Measurements from ENCODE around the gene RRAD. TPM values are rescaled to one million over a fixed set of nuclear protein-coding genes. Genes with fewer than 3 reads are reported as not detected.

The RRAD gene
- total RNA-seq, 1 donor, result 4.3 TPM

DNA sequence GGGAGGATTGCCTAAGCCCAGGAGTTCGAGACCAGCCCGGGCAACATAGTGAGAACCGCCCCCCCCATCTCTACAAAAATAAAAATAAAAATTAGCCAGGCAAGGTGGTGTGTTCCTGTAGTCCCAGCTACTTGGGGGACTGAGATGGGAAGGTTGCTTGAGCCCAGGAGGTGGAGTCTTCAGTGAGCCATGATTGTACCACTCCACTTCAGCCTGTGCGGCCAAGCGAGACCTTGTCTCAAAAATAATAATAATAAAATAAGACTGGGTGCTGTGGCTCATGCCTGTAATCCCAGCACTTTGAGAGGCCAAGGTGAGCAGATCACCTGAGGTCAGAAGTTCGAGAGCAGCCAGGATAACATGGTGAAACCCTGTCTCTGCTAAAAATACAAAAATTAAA, 33.5 kb downstream of the RRAD start:
- peaks cover 4% of the 10 kb centered on the region for H3K36me3 ChIP-seq (ENCODE audit: insufficient read depth, low read length)

DNA sequence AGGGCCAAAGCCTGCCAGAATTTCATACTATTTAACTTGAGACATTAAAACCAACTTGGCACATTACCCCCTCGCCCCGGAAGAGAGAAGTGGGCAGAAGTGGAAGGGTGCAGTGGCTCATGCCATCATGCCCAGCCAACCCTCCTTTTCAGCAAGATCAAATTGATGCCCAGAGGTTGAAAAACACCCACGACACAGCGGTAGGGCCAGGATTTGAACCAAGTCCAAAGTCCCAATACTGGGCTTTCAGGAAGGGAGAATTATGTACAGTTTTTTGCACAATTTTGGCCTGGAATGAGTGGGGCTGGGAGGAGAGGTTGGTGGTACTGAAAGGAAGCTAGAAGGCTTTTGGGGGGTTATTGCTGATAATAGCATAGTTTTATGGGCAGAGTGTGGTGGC, 34.0 kb downstream of the RRAD start:
- Histone ChIP-seq H3K36me3 (ENCODE audit: insufficient read depth, low read length) (peaks cover 4% of the 10 kb centered on the region), H3K4me3 (ENCODE audit: insufficient read depth, low read length) (no peak overlapping the region), H3K4me1 (ENCODE audit: insufficient read depth, low read length) (peaks cover 6% of the 10 kb centered on the region), H3K4me2 (ENCODE audit: insufficient read depth, low read length) (no peak overlapping the region), H3K9me3 (ENCODE audit: low read depth, low read length) (no peaks in the 10 kb centered on the region), H4K20me1 (ENCODE audit: insufficient read depth, low read length) (peaks cover 4% of the 10 kb centered on the region), H3K27ac (ENCODE audit: low read depth, low read length) (no peak overlapping the region), H3K27me3 (ENCODE audit: insufficient read depth, low read length) (no peaks in the 10 kb centered on the region), H3K79me2 (ENCODE audit: insufficient read depth, low read length) (no peaks in the 10 kb centered on the region), H2AFZ (ENCODE audit: low read length) (no peak overlapping the region)
- no peak for DNase-seq (ENCODE audit: insufficient read length, low spot score, missing footprints)
- TF ChIP-seq, protein P1, sequence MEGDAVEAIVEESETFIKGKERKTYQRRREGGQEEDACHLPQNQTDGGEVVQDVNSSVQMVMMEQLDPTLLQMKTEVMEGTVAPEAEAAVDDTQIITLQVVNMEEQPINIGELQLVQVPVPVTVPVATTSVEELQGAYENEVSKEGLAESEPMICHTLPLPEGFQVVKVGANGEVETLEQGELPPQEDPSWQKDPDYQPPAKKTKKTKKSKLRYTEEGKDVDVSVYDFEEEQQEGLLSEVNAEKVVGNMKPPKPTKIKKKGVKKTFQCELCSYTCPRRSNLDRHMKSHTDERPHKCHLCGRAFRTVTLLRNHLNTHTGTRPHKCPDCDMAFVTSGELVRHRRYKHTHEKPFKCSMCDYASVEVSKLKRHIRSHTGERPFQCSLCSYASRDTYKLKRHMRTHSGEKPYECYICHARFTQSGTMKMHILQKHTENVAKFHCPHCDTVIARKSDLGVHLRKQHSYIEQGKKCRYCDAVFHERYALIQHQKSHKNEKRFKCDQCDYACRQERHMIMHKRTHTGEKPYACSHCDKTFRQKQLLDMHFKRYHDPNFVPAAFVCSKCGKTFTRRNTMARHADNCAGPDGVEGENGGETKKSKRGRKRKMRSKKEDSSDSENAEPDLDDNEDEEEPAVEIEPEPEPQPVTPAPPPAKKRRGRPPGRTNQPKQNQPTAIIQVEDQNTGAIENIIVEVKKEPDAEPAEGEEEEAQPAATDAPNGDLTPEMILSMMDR (IDR thresholded peaks at IDR 0.05; ENCODE audit: extremely low read depth, low read depth, low read length), result no peak

More for the DNA sequence above, 33.5 kb downstream of the RRAD start:
- DNase-seq (ENCODE audit: insufficient read length, low spot score, missing footprints), result no peak
- Histone ChIP-seq H4K20me1 (ENCODE audit: insufficient read depth, low read length) (peaks cover 4% of the 10 kb centered on the region), H3K4me3 (ENCODE audit: insufficient read depth, low read length) (no peak overlapping the region), H3K27me3 (ENCODE audit: insufficient read depth, low read length) (no peaks in the 10 kb centered on the region), H3K4me1 (ENCODE audit: insufficient read depth, low read length) (peaks cover 2% of the 10 kb centered on the region), H3K79me2 (ENCODE audit: insufficient read depth, low read length) (no peaks in the 10 kb centered on the region), H3K27ac (ENCODE audit: low read depth, low read length) (no peak overlapping the region), H3K4me2 (ENCODE audit: insufficient read depth, low read length) (no peak overlapping the region), H3K9me3 (ENCODE audit: low read depth, low read length) (no peaks in the 10 kb centered on the region), H2AFZ (ENCODE audit: low read length) (no peak overlapping the region)
- TF ChIP-seq, protein P1 (IDR thresholded peaks at IDR 0.05; ENCODE audit: extremely low read depth, low read depth, low read length), result no peak

GRCh38 chr16:66890799-66891198, 34.5 kb downstream of the RRAD start:
- peaks cover 5% of the 10 kb centered on the region for H3K36me3 ChIP-seq (ENCODE audit: insufficient read depth, low read length)
- H3K9me3 ChIP-seq (ENCODE audit: low read depth, low read length), result no peaks in the 10 kb centered on the region
- H3K27ac ChIP-seq (ENCODE audit: low read depth, low read length), result no peak overlapping the region
- H3K4me2 ChIP-seq (ENCODE audit: insufficient read depth, low read length), result no peak overlapping the region
- peaks cover 4% of the 10 kb centered on the region for H4K20me1 ChIP-seq (ENCODE audit: insufficient read depth, low read length)
- H2AFZ ChIP-seq (ENCODE audit: low read length), result no peak overlapping the region
- H3K27me3 ChIP-seq (ENCODE audit: insufficient read depth, low read length), result no peaks in the 10 kb centered on the region
- H3K4me1 ChIP-seq (ENCODE audit: insufficient read depth, low read length), result peaks cover 7% of the 10 kb centered on the region
- H3K79me2 ChIP-seq (ENCODE audit: insufficient read depth, low read length), result no peaks in the 10 kb centered on the region
- no peak for DNase-seq (ENCODE audit: insufficient read length, low spot score, missing footprints)
- H3K4me3 ChIP-seq (ENCODE audit: insufficient read depth, low read length), result no peak overlapping the region
- TF ChIP-seq, protein P1 (IDR thresholded peaks at IDR 0.05; ENCODE audit: extremely low read depth, low read depth, low read length), result no peak

DNA sequence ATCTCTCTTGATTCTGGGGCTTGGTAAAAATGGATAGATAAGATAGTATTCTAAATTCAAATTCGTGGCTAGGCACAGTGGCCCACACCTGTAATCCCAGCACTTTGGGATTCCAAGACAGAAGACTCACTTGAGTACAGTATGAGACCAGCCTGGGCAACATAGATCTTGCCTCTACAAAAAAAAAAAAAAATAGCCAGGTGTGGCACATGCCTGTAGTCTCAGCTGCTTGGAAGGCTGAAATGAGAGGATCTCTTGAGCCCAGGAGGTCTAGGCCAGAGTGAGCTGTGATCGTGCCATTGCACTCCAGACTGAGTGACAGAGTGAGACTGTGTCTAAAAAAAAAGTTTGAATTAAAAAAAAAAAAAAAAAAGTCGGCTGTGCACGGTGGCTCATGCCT, 35.7 kb downstream of the RRAD start:
- DNase-seq (ENCODE audit: insufficient read length, low spot score, missing footprints), result no peak
- Histone ChIP-seq H3K36me3 (ENCODE audit: insufficient read depth, low read length) (peaks cover 16% of the 10 kb centered on the region), H3K9me3 (ENCODE audit: low read depth, low read length) (no peaks in the 10 kb centered on the region), H3K27me3 (ENCODE audit: insufficient read depth, low read length) (no peaks in the 10 kb centered on the region), H2AFZ (ENCODE audit: low read length) (no peak overlapping the region), H4K20me1 (ENCODE audit: insufficient read depth, low read length) (peaks cover 10% of the 10 kb centered on the region), H3K4me1 (ENCODE audit: insufficient read depth, low read length) (peaks cover 7% of the 10 kb centered on the region), H3K79me2 (ENCODE audit: insufficient read depth, low read length) (peaks cover 8% of the 10 kb centered on the region), H3K4me3 (ENCODE audit: insufficient read depth, low read length) (no peak overlapping the region), H3K27ac (ENCODE audit: low read depth, low read length) (no peak overlapping the region), H3K4me2 (ENCODE audit: insufficient read depth, low read length) (no peak overlapping the region)
- TF ChIP-seq, protein P1 (IDR thresholded peaks at IDR 0.05; ENCODE audit: extremely low read depth, low read depth, low read length), result no peak

Measured in osteoblast (primary cell).